ENCODE data around the gene DACT1.

- TF ChIP-seq POLR2AphosphoS5 (IDR thresholded peaks at IDR 0.05; ENCODE audit: low read depth, low read length) (no peak), TAF1 (IDR thresholded peaks at IDR 0.05; ENCODE audit: borderline replicate concordance, insufficient read depth, low read length) (no peak), REST (IDR thresholded peaks at IDR 0.05; ENCODE audit: insufficient read depth in 1 of 2, low read depth in 2 of 2, low read length in 2 of 2) (no peak)
These were observed 39.5 kb upstream of the DACT1 start for GRCh38 chr14:58598028-58598803.
